IMR-90 (cell line): ENCODE measurements around the gene VCL.

ENCODE experiments used
- BHLHE40 ChIP-seq: fragments of 150-350 bp; IDR thresholded peaks from 2 replicates; pipeline ENCODE4 v1.6.1; 2016; ENCODE audit warnings: mild to moderate bottlenecking, low read depth, low read length
- CEBPB ChIP-seq: IDR thresholded peaks from 2 replicates; pipeline ENCODE4 v1.6.1; 2012; ENCODE audit warnings: low read depth, low read length, improper control_type of control experiment
- MAFK ChIP-seq: IDR thresholded peaks from 2 replicates; pipeline ENCODE4 v1.6.1; 2012; ENCODE audit warnings: low read depth, low read length, improper control_type of control experiment
- POLR2A ChIP-seq: IDR thresholded peaks from 2 replicates; pipeline ENCODE4 v1.6.1; 2012; ENCODE audit warnings: mild to moderate bottlenecking, low read depth, low read length
- RAD21 ChIP-seq: IDR thresholded peaks from 2 replicates; pipeline ENCODE4 v1.6.1; 2012; ENCODE audit warnings: low read length, improper control_type of control experiment
- RFX5 ChIP-seq: IDR thresholded peaks from 2 replicates; pipeline ENCODE4 v1.8.0; 2012; ENCODE audit warnings: low read depth, mild to moderate bottlenecking, low read length, moderate library complexity
- SMC3 ChIP-seq: fragments of 150-350 bp; IDR thresholded peaks from 2 replicates; pipeline ENCODE4 v1.6.1; 2016; ENCODE audit warnings: low read depth, mild to moderate bottlenecking, antibody characterized with exemption, low read length, moderate library complexity
- TF ChIP-seq, protein P1 (sequence below): conservative IDR thresholded peaks from 2 replicates; pipeline ENCODE4 v1.5.1; 2012; ENCODE audit warnings: mild to moderate bottlenecking, low read depth, low read length, improper control_type of control experiment
- TF ChIP-seq, protein P2 (sequence below): fragments of 150-350 bp; IDR thresholded peaks from 2 replicates; pipeline ENCODE4 v1.6.1; 2016; ENCODE audit warnings: low read depth, mild to moderate bottlenecking, low read length, moderate library complexity, borderline replicate concordance

DNA sequence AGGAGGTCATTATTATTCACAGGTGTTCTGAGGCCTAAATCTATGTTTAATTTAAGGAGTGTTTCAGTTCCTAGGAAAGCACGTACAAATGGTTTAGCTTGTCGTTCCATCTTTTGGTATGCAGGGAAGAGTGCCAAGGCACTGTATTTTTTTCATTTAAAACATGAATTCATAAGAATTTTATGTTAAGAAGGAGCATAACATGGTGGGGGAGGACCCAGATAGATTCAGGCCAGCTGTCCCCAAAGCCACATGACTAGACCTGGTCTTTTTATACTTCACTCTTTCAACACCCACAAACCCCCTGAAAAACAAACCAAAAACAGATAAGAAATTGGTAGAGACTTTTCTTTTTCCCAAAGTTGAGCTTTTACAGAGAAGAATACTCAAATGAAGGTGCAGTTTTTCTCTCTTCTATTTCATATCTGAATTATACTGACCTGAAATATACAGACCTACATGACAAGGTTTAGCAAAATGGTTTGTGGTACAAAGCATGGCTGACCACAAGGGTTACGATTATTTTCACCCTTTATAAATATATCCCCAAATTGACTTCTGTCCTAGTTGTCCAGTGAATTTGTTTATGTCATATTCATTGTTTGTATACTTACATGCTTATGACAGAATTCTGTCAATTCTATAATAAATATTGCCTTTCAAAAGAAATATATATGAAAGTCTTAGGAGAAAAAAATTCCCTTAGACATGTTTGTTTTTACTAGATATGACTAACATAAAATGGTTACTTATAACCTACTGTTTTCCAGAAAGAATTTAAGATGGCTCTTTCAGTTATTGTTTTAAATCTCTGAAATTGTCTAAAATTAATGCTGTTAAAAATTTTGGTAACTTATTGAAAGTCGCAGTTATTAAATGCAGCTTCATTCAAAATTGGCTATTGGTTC, 81.4 kb downstream of the VCL start:
- TF ChIP-seq, protein P1, sequence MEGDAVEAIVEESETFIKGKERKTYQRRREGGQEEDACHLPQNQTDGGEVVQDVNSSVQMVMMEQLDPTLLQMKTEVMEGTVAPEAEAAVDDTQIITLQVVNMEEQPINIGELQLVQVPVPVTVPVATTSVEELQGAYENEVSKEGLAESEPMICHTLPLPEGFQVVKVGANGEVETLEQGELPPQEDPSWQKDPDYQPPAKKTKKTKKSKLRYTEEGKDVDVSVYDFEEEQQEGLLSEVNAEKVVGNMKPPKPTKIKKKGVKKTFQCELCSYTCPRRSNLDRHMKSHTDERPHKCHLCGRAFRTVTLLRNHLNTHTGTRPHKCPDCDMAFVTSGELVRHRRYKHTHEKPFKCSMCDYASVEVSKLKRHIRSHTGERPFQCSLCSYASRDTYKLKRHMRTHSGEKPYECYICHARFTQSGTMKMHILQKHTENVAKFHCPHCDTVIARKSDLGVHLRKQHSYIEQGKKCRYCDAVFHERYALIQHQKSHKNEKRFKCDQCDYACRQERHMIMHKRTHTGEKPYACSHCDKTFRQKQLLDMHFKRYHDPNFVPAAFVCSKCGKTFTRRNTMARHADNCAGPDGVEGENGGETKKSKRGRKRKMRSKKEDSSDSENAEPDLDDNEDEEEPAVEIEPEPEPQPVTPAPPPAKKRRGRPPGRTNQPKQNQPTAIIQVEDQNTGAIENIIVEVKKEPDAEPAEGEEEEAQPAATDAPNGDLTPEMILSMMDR: no peak
- no peak for TF ChIP-seq POLR2A
- no peak for TF ChIP-seq RFX5
- no peak for TF ChIP-seq SMC3
- TF ChIP-seq CEBPB: no peak
- TF ChIP-seq, protein P2, sequence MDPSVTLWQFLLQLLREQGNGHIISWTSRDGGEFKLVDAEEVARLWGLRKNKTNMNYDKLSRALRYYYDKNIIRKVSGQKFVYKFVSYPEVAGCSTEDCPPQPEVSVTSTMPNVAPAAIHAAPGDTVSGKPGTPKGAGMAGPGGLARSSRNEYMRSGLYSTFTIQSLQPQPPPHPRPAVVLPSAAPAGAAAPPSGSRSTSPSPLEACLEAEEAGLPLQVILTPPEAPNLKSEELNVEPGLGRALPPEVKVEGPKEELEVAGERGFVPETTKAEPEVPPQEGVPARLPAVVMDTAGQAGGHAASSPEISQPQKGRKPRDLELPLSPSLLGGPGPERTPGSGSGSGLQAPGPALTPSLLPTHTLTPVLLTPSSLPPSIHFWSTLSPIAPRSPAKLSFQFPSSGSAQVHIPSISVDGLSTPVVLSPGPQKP: no peak
- TF ChIP-seq RAD21: no peak
- no peak for TF ChIP-seq MAFK
- TF ChIP-seq BHLHE40: no peak
